ENCODE data around the gene TRIM44. TPM values are rescaled to one million over a fixed set of nuclear protein-coding genes. Genes with fewer than 3 reads are reported as not detected.

Gene TRIM44
- total and polyA plus RNA-seq, 12 donors, result 5.5 to 89.8 (median 34.1) TPM

DNA sequence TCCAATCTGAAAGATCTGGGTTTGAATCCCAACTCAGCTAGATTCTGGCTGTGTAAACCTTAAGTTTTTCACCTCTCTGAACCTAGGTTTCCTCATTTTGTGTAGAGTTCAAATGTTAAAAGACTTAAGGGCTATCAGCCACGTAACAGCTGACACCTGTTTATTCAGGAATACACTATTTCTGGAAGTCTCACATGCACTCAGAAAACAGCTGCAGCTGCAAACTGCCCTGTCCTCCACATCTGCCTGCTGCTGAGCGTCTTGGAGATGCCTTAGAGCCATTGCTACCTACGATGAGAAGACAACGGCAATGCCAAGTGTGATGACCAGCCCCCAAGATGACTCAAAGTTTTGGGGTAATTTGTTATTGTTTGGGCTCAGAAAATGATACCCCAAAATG, 6.7 kb upstream of the TRIM44 start:
- H3K4me1 ChIP-seq (replicated peaks in 1 of 2), result no peaks in the 10 kb centered on the region
- H3K27ac ChIP-seq, result no peak overlapping the region
- TF ChIP-seq CTCF (IDR thresholded peaks at IDR 0.05) (no peak), POLR2A (IDR thresholded peaks at IDR 0.05) (no peak)
- intact Hi-C loops (cut with DNase I), result no loop called here
- no peaks in the 10 kb centered on the region for H3K9me3 ChIP-seq (replicated peaks in 1 of 3)
- no peak for DNase-seq
- WGBS, 4 donors, result 62 to 74% (median 73%) methylated on average over 4 of the region's 4 CpGs; no CpG with 5 or more reads in 1 of the 4 donors
- H3K4me3 ChIP-seq, result no peak overlapping the region
- no peaks in the 10 kb centered on the region for H3K36me3 ChIP-seq (replicated peaks in 1 of 2)
- H3K27me3 ChIP-seq, result peaks cover 5% of the 10 kb centered on the region

DNA sequence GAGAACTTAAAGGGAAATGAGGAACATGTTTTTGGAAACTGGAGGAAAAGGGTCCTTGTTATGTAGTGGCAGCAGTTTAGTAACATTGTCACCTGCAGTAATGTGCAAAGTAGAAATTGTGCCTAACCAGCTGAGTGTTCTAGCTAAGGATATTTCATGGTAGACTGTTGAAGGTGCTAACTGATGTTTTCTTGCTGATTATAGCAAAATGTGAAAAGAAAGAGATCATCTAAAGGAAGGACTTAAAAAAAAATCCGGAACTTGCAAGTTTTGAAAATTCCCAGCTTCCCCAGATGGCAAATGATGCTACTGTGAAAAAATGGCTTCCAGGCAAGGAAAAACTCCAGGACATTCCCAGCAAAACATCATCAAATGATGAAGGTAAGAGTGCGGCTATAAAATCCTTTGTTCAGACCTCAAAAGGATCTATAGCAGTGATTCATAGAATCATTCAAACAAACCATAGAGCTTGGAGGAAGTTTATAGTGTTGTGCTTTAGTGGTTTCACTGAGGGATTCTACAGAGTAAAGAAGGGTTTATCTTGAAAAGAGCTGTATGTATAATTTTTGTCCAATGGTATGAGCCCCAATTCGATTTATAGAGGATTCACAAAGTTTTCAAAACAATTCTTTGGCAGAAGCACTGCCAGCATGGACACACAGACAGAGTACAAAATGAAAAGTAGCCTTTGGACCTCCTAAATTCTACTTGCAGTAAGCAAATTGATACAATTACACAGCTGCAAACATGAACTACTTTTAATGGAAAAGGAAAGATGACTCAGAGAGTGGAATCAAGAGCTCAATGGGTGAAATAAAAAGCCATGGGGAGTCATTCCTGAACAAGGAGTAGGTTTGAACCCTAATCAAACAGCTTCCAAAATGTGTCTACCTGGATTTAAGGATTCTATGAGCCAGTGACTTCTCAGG, 4.3 kb upstream of the TRIM44 start:
- no peak for TF ChIP-seq POLR2A (IDR thresholded peaks at IDR 0.05)
- 65 to 72% (median 70%) methylated on average over 3 of the region's 3 CpGs for WGBS, 4 donors
- Histone ChIP-seq H3K4me1 (replicated peaks in 1 of 2) (peaks cover 1 to 11% of the 10 kb centered on the region in 2 donors), H3K27me3 (peaks cover 5% of the 10 kb centered on the region), H3K36me3 (replicated peaks in 1 of 2) (no peaks in the 10 kb centered on the region), H3K27ac (no peak overlapping the region), H3K9me3 (replicated peaks in 1 of 3) (no peaks in the 10 kb centered on the region), H3K4me3 (no peak overlapping the region)
- intact Hi-C loops (cut with DNase I), result no loop called here
- DNase-seq, result no peak

DNA sequence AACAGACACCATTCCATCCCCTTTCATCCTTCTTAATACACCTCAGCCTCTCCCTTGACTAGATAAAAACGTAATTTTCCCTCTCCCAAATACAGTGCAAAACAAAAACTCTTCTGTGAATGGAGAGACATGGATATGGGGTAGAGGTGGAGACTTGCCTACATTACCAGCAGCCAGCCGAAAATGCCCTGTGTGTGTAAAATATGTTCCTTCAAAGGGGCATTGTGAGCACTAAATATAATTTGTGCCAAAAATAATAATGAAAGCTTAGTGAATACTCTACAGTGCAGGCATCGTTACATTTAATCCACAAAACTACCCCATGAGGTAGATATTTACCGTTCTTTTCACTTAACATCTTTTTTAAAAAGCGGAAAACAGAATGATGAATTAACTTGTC, 1.0 kb upstream of the TRIM44 start:
- TF ChIP-seq CTCF (IDR thresholded peaks at IDR 0.05) (no peak), POLR2A (IDR thresholded peaks at IDR 0.05) (no peak)
- Histone ChIP-seq H3K4me1 (replicated peaks in 1 of 2) (peaks cover 7 to 28% of the 10 kb centered on the region in 2 donors), H3K4me3 (peak overlapping the region in 1 of 4 donors; percentile 69), H3K27me3 (peaks cover under 1% of the 10 kb centered on the region), H3K27ac (peak overlapping the region in 3 of 5 donors; percentile 99), H3K36me3 (replicated peaks in 1 of 2) (no peaks in the 10 kb centered on the region), H3K9me3 (replicated peaks in 1 of 3) (peaks cover 0 to 8% (median 7%) of the 10 kb centered on the region in 3 donors)
- no peak for DNase-seq
- WGBS, 4 donors, result 32 to 41% (median 35%) methylated on average over 5 of the region's 5 CpGs
- intact Hi-C loops (cut with DNase I), result no loop called here

- 0 to 2% (median 1%) methylated on average over 11 to 12 of the region's 12 CpGs for WGBS, 4 donors
- Histone ChIP-seq H3K4me3 (peak overlapping the region; percentile 6 to 69 (median 51)), H3K36me3 (replicated peaks in 1 of 2) (no peaks in the 10 kb centered on the region), H3K4me1 (replicated peaks in 1 of 2) (peaks cover 7 to 28% of the 10 kb centered on the region in 2 donors), H3K27ac (peak overlapping the region; percentile 84 to 99 (median 99)), H3K27me3 (no peaks in the 10 kb centered on the region), H3K9me3 (replicated peaks in 1 of 3) (peaks cover 0 to 8% (median 7%) of the 10 kb centered on the region in 3 donors)
- intact Hi-C loops (cut with DNase I), result no loop called here
- TF ChIP-seq CTCF (IDR thresholded peaks at IDR 0.05), result no peak
- TF ChIP-seq POLR2A (IDR thresholded peaks at IDR 0.05), result no peak
- peak in 1 of 7 donors; percentile 11 for DNase-seq
Observed at GRCh38 chr11:35662061-35662648, 420 bp upstream of the TRIM44 start.
